GM12892 (cell line): ENCODE data around the gene ANKS1B.

Source experiments
- POLR2A ChIP-seq: IDR thresholded peaks from 2 replicates; pipeline ENCODE4 v1.6.1; 2011; ENCODE audit warnings: low read depth, low read length, control low read depth
- POLR2AphosphoS5 ChIP-seq: IDR thresholded peaks from 2 replicates; pipeline ENCODE4 v1.6.1; 2011; ENCODE audit warnings: low read depth, low read length, control low read depth
- TAF1 ChIP-seq: IDR thresholded peaks from 2 replicates; pipeline ENCODE4 v1.6.1; 2011; ENCODE audit warnings: low read depth, mild to moderate bottlenecking, control low read depth, low read length, borderline replicate concordance

DNA sequence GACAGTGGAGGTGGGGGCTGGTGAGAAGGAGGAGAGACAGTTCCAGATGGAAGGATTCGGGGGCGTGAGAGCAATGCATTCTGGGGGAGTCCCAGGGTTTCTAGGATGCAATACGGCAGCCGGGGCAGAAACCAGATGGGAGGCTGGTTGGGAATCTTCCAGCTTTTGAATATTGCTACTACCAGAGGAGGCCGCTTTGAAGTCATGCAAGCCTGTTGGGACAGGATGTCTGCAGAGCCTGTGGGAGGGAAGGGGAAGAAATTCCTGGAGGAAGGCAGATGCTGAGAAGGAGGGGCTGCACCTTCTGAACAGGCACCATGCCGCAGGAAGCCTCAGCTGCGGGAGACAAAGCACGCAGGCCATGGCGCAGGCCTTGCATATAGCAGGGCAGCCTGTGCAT is 1234.2 kb downstream of the ANKS1B start:
- TF ChIP-seq POLR2AphosphoS5 (no peak), POLR2A (no peak), TAF1 (no peak)
